NCI-H2081 (cell line): ENCODE measurements around the gene MRPL55.

Experiments used
- DNase-seq, 2 experiments: peaks; one replicate each; lab custom pipeline; 2025; lab: John Stamatoyannopoulos, UW

MRPL55 gene

GRCh38 chr1:228100822-228101613 lies 8.1 kb downstream of the MRPL55 start:
- no peak for DNase-seq

- DNase-seq, result no peak
These were observed 9.8 kb downstream of the MRPL55 start for GRCh38 chr1:228099331-228099732.

- no peak for DNase-seq
These were observed 10.7 kb downstream of the MRPL55 start for GRCh38 chr1:228098323-228098931.

- DNase-seq, result no peak
These were observed 11.6 kb downstream of the MRPL55 start for GRCh38 chr1:228097333-228098081.

GRCh38 chr1:228096416-228097332 lies 12.4 kb downstream of the MRPL55 start:
- no peak for DNase-seq

GRCh38 chr1:228095938-228096337 lies 13.2 kb downstream of the MRPL55 start:
- no peak for DNase-seq

- no peak for DNase-seq
These were observed 13.9 kb downstream of the MRPL55 start for GRCh38 chr1:228095161-228095560.

- no peak for DNase-seq
These were observed 14.6 kb downstream of the MRPL55 start for GRCh38 chr1:228094432-228095016.

GRCh38 chr1:228093050-228093906 lies 15.8 kb downstream of the MRPL55 start:
- DNase-seq, result no peak

GRCh38 chr1:228092342-228093049 lies 16.6 kb downstream of the MRPL55 start:
- no peak for DNase-seq

- no peak for DNase-seq
These were observed 18.0 kb downstream of the MRPL55 start for GRCh38 chr1:228091084-228091483.

- DNase-seq, result no peak
These were observed 18.5 kb downstream of the MRPL55 start for GRCh38 chr1:228090613-228091081.

GRCh38 chr1:228089519-228090380 lies 19.3 kb downstream of the MRPL55 start:
- DNase-seq, result no peak

- no peak for DNase-seq
These were observed 20.3 kb downstream of the MRPL55 start for GRCh38 chr1:228088586-228089498.

- no peak for DNase-seq
These were observed 21.3 kb downstream of the MRPL55 start for GRCh38 chr1:228087771-228088251.

GRCh38 chr1:228085287-228085951 lies 23.7 kb downstream of the MRPL55 start:
- DNase-seq, result no peak

GRCh38 chr1:228084797-228085196 lies 24.3 kb downstream of the MRPL55 start:
- DNase-seq, result no peak
